GM12878 (cell line): Measurements from ENCODE around the gene DRD1. TPM values are rescaled to one million over a fixed set of nuclear protein-coding genes. Genes with fewer than 3 reads are reported as not detected.

Experiments used
- ATAC-seq: fragments of 200-7000 bp; cut with Tn5 transposase; 3 replicates; pipeline ENCODE4 v1.9.1; 2020; ENCODE audit warnings: mild to moderate bottlenecking, moderate library complexity
- BruUV-seq: library from RNA; stranded (reverse); fragments of 400-500 nt; replicated peaks from 2 replicates; lab custom pipeline; 2021; lab: Mats Ljungman, UMichigan
- CTCF ChIA-PET: fragments of 300-600 bp; sonication (Branson Sonifier 250); formaldehyde crosslinking; extraction: SDS; loops from one replicate; lab custom pipeline; 2021; ENCODE audit warnings: inconsistent platforms; lab: Yijun Ruan, JAX
- POLR2A ChIA-PET: fragments of 350-600 bp; formaldehyde crosslinking; extraction: SDS; loops from one replicate; lab custom pipeline; 2021; ENCODE audit warnings: inconsistent platforms; lab: Charles Lee
- RAD21 ChIA-PET: fragments of 300-600 bp; sonication (Branson Sonifier 250); formaldehyde crosslinking; loops from one replicate; lab custom pipeline; 2023; ENCODE audit warnings: antibody characterized with exemption; ENCODE audit not compliant: unreplicated experiment; lab: Charles Lee
- SMC1A ChIA-PET: fragments of 300-600 bp; sonication (Branson Sonifier 250); formaldehyde crosslinking; loops from one replicate; lab custom pipeline; 2023; ENCODE audit not compliant: unreplicated experiment, uncharacterized antibody; lab: Charles Lee
- DNase-seq: peaks from one replicate; pipeline ENCODE4 v3.0.0-alpha.2; 2011; ENCODE audit warnings: low read depth, low spot score
- FAIRE-seq: peaks from 3 replicates; lab custom pipeline; 2011; peaks lifted over from hg19 to GRCh38; lab: Jason Lieb, UNC
- H2AFZ ChIP-seq: 2 replicates; pipeline ENCODE4 v1.6.0; 2011; ENCODE audit warnings: low read depth, low read length, control low read depth; ENCODE audit not compliant: control insufficient read depth
- H3K27ac ChIP-seq: 2 replicates; pipeline ENCODE4 v1.5.1; 2011; ENCODE audit warnings: control low read depth; ENCODE audit not compliant: control insufficient read depth, insufficient read depth
- H3K27me3 ChIP-seq, 2 experiments: replicated peaks in 1 of 2; 2 replicates each; pipeline versions ENCODE4 v1.6.0 to v1.6.1; 2011; ENCODE audit warnings: low read length in 1 of 2; ENCODE audit not compliant: control insufficient read depth in 2 of 2, insufficient read depth in 2 of 2
- H3K36me3 ChIP-seq, 2 experiments: 2 replicates each; pipeline ENCODE4 v1.5.1; 2011; ENCODE audit warnings: low read length in 1 of 2; ENCODE audit not compliant: control insufficient read depth in 2 of 2, insufficient read depth in 2 of 2
- H3K4me1 ChIP-seq: 2 replicates; pipeline ENCODE4 v1.6.1; 2011; ENCODE audit warnings: mild to moderate bottlenecking, low read length, moderate library complexity, mixed read lengths; ENCODE audit not compliant: control insufficient read depth, insufficient read depth
- H3K4me2 ChIP-seq: 2 replicates; pipeline ENCODE4 v1.6.0; 2011; ENCODE audit warnings: control low read depth; ENCODE audit not compliant: control insufficient read depth, insufficient read depth
- H3K4me3 ChIP-seq: fragments of 200-600 bp; sonication (generic); 2 replicates; pipeline ENCODE4 v1.5.1; 2016
- H3K79me2 ChIP-seq: 2 replicates; pipeline ENCODE4 v1.6.0; 2011; ENCODE audit warnings: low read length; ENCODE audit not compliant: control insufficient read depth, insufficient read depth
- H3K9ac ChIP-seq: 2 replicates; pipeline ENCODE4 v1.8.0; 2011; ENCODE audit warnings: low read length, control low read depth, mixed read lengths; ENCODE audit not compliant: control insufficient read depth, insufficient read depth
- H3K9me3 ChIP-seq: replicated peaks from 3 replicates; pipeline ENCODE4 v1.5.1; 2011; ENCODE audit warnings: mild to moderate bottlenecking, low read length; ENCODE audit not compliant: control insufficient read depth, insufficient read depth
- H4K20me1 ChIP-seq: 2 replicates; pipeline ENCODE4 v1.6.0; 2011; ENCODE audit not compliant: control insufficient read depth, insufficient read depth
- DPF2 ChIP-seq: fragments of 450-650 bp; IDR thresholded peaks from 2 replicates; pipeline ENCODE4 v1.6.1; 2017; ENCODE audit warnings: mild to moderate bottlenecking
- HDGF ChIP-seq: fragments of 450-650 bp; IDR thresholded peaks from 2 replicates; pipeline ENCODE4 v1.6.1; 2016; ENCODE audit warnings: antibody characterized with exemption
- RAD51 ChIP-seq: fragments of 450-650 bp; IDR thresholded peaks from 2 replicates; pipeline ENCODE4 v1.6.1; 2016; ENCODE audit warnings: moderate library complexity, mild to moderate bottlenecking, inconsistent platforms
- SRF ChIP-seq, 2 experiments: IDR thresholded peaks; 2 replicates each; pipeline ENCODE4 v1.6.1; 2011; ENCODE audit warnings: low read depth in 2 of 2, low read length in 2 of 2, mild to moderate bottlenecking in 1 of 2, moderate library complexity in 1 of 2
- TCF7 ChIP-seq: IDR thresholded peaks from 2 replicates; pipeline ENCODE4 v1.6.1; 2014; ENCODE audit warnings: antibody characterized with exemption, borderline replicate concordance
- WRNIP1 ChIP-seq: IDR thresholded peaks from 2 replicates; pipeline ENCODE4 v1.6.1; 2011; ENCODE audit warnings: low read depth, low read length, improper control_type of control experiment, borderline replicate concordance
- YBX1 ChIP-seq: fragments of 450-650 bp; IDR thresholded peaks from 2 replicates; pipeline ENCODE4 v1.6.1; 2016; ENCODE audit warnings: antibody characterized with exemption
- WGBS: methylation state at CpG from one replicate; pipeline ENCODE4 v1.1.6; 2016; ENCODE audit warnings: low lambda C conversion rate; ENCODE audit not compliant: insufficient replicate concordance, insufficient coverage; ENCODE audit errors: missing lambda C conversion rate; 5-methylcytosine and 5-hydroxymethylcytosine counted together
- in situ Hi-C: fragments of 300-500 bp; cut with MboI; formaldehyde crosslinking; loops from 9 replicates; pipeline ENCODE4 v1.14.3; 2018; ENCODE audit warnings: mixed read lengths
- intact Hi-C: fragments of 100-400 bp; cut with micrococcal nuclease; formaldehyde crosslinking; loops from one replicate; pipeline ENCODE4 v1.14.2; 2022; ENCODE audit not compliant: unreplicated experiment
- polyA plus RNA-seq, 11 experiments: library from polyadenylated mRNA; depleted of rRNA in 4 of 11; unstranded in 6 of 11; stranded (reverse) in 5 of 11; fragments of >200 nt; fragmentation: Nextera tagmentation in 4 of 11; fragmentation: Illumina TruSeq in 1 of 11; extraction: Ambion mirVana in 4 of 11; extraction: Trizol in 1 of 11; gene quantifications; 1 replicate in 1 of 11; 2 replicates in 10 of 11; pipeline versions ENCODE4 v1.2.1 to v1.2.3, GENCODE V29; 2011 to 2016; ENCODE audit warnings: inconsistent platforms in 2 of 11, missing spikeins in 2 of 11, low read depth in 1 of 11
- total RNA-seq, 4 experiments: library from RNA; depleted of rRNA in 3 of 4; stranded (reverse); fragments of >200 nt in 3 of 4; fragmentation: Illumina TruSeq in 1 of 4; extraction: Trizol in 1 of 4; gene quantifications; 2 replicates each; pipeline versions ENCODE4 v1.2.1 to v1.2.3, GENCODE V29; 2013 to 2021
- TF ChIP-seq, protein P1 (sequence below): IDR thresholded peaks from 2 replicates; pipeline ENCODE4 v1.6.1; 2011; ENCODE audit warnings: borderline replicate concordance, low read depth, mild to moderate bottlenecking, moderate library complexity, mixed read lengths, low read length; ENCODE audit not compliant: insufficient read depth; ENCODE audit errors: extremely low read length
- TF ChIP-seq, protein P2 (sequence below): IDR thresholded peaks from 2 replicates; pipeline ENCODE4 v1.6.1; 2012; ENCODE audit warnings: improper control_type of control experiment, low read depth, low read length; ENCODE audit not compliant: insufficient replicate concordance
- TF ChIP-seq, protein P3 (sequence below): fragments of 450-650 bp; IDR thresholded peaks from 2 replicates; pipeline ENCODE4 v1.6.1; 2017; ENCODE audit warnings: borderline replicate concordance

DRD1 gene
- total and polyA plus RNA-seq, 10 of the 15 experiments (the other 5 are each of a cell fraction or from before 2014, with no cell fraction given) = not detected

DNA sequence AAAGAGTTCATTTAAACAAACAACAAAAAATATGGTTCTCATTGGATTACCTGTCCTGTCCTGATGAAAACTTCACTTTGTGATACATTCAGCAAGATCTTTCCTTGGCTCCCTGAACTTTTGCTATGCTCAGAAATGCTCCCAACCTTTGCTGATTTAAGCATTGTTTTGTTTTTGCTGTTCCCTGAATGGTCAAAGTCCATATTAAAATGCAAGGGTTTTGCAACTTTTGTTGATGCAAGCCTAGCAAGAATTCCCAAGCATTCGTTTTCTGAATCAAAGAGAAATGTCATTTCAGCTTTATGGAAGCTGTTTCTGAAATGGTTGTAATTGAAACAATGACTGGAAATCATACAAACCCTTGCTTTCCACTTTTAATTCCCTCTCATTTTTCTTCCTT lies 31.3 kb upstream of the DRD1 start:
- Histone ChIP-seq H3K4me1 (no peaks in the 10 kb centered on the region), H3K9me3 (no peaks in the 10 kb centered on the region), H3K9ac (no peak overlapping the region), H3K27ac (no peak overlapping the region), H3K4me2 (no peak overlapping the region), H4K20me1 (no peaks in the 10 kb centered on the region), H3K36me3 (no peaks in the 10 kb centered on the region), H2AFZ (no peak overlapping the region), H3K4me3 (no peak overlapping the region), H3K79me2 (peaks cover 16% of the 10 kb centered on the region), H3K27me3 (0 out of 4 replicates have a peak, but pooled peaks cover 0 to 2% of the 10 kb centered on the region in 2 experiments)
- intact Hi-C loops = no loop called here
- TF ChIP-seq YBX1 (no peak), DPF2 (no peak), SRF (IDR thresholded peaks at IDR 0.05; ENCODE audit: low read depth in 2 of 2, low read length in 2 of 2) (no peak), HDGF (no peak), WRNIP1 (no peak), RAD51 (no peak), TCF7 (no peak)
- TF ChIP-seq, protein P1, sequence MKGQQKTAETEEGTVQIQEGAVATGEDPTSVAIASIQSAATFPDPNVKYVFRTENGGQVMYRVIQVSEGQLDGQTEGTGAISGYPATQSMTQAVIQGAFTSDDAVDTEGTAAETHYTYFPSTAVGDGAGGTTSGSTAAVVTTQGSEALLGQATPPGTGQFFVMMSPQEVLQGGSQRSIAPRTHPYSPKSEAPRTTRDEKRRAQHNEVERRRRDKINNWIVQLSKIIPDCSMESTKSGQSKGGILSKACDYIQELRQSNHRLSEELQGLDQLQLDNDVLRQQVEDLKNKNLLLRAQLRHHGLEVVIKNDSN = no peak
- TF ChIP-seq, protein P2, sequence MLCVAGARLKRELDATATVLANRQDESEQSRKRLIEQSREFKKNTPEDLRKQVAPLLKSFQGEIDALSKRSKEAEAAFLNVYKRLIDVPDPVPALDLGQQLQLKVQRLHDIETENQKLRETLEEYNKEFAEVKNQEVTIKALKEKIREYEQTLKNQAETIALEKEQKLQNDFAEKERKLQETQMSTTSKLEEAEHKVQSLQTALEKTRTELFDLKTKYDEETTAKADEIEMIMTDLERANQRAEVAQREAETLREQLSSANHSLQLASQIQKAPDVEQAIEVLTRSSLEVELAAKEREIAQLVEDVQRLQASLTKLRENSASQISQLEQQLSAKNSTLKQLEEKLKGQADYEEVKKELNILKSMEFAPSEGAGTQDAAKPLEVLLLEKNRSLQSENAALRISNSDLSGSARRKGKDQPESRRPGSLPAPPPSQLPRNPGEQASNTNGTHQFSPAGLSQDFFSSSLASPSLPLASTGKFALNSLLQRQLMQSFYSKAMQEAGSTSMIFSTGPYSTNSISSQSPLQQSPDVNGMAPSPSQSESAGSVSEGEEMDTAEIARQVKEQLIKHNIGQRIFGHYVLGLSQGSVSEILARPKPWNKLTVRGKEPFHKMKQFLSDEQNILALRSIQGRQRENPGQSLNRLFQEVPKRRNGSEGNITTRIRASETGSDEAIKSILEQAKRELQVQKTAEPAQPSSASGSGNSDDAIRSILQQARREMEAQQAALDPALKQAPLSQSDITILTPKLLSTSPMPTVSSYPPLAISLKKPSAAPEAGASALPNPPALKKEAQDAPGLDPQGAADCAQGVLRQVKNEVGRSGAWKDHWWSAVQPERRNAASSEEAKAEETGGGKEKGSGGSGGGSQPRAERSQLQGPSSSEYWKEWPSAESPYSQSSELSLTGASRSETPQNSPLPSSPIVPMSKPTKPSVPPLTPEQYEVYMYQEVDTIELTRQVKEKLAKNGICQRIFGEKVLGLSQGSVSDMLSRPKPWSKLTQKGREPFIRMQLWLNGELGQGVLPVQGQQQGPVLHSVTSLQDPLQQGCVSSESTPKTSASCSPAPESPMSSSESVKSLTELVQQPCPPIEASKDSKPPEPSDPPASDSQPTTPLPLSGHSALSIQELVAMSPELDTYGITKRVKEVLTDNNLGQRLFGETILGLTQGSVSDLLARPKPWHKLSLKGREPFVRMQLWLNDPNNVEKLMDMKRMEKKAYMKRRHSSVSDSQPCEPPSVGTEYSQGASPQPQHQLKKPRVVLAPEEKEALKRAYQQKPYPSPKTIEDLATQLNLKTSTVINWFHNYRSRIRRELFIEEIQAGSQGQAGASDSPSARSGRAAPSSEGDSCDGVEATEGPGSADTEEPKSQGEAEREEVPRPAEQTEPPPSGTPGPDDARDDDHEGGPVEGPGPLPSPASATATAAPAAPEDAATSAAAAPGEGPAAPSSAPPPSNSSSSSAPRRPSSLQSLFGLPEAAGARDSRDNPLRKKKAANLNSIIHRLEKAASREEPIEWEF = no peak
- TF ChIP-seq, protein P3, sequence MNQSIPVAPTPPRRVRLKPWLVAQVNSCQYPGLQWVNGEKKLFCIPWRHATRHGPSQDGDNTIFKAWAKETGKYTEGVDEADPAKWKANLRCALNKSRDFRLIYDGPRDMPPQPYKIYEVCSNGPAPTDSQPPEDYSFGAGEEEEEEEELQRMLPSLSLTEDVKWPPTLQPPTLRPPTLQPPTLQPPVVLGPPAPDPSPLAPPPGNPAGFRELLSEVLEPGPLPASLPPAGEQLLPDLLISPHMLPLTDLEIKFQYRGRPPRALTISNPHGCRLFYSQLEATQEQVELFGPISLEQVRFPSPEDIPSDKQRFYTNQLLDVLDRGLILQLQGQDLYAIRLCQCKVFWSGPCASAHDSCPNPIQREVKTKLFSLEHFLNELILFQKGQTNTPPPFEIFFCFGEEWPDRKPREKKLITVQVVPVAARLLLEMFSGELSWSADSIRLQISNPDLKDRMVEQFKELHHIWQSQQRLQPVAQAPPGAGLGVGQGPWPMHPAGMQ = no peak
- in situ Hi-C loops = no loop called here
- ChIA-PET SMC1A (no interaction called here), POLR2A (interaction anchor here (0.7 to 0.8 kb wide), 2 partner anchors 11 to 16 kb away, joined by 3 to 5 read pairs; no protein-coding TSS in a partner anchor), CTCF (interaction anchor here (4.6 kb wide), 1 partner anchor 11 kb away, joined by 24 read pairs; no protein-coding TSS in a partner anchor), RAD21 (no interaction called here)
- ATAC-seq (no peak), DNase-seq (no peak), FAIRE-seq (no peak)
- BruUV-seq = no TSS peak
- 14% methylated on average over 1 of the region's 1 CpG for WGBS
